ENCODE data around the gene SLC25A5. TPM values are rescaled to one million over a fixed set of nuclear protein-coding genes. Genes with fewer than 3 reads are reported as not detected.
"Not testable (repeated sequence)": the region's sequence is repeated elsewhere in the genome, so short reads cannot be mapped to it uniquely, and the experiment has no call there.

The SLC25A5 gene
- total and polyA plus RNA-seq, 5 experiments from 2014 or later: 104 to 271 (median 258) TPM

DNA sequence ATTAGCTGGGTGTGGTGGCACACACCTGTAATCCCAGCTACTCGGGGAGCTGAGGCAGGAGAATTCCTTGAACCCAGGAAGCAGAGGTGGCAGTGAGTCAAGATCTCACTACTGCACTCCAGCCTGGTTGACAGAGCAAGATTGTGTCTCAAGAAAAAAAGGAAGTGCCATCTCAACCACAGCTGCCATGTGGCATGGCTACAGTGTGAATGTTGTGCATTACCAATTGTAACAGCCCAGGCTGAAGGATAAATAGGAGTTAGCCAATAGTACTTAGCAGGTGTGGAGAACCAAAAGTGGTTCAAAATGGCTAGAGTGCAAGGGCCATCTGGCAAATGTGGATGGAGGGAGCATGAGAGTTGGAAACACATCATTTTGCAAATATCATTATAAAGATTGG lies 28.9 kb downstream of the SLC25A5 start:
- H3K36me3 Mint-ChIP-seq: no peaks in the 10 kb centered on the region
- DNase-seq (no peak), ATAC-seq (no peak)
- no peaks in the 10 kb centered on the region for H3K27me3 Mint-ChIP-seq
- POLR2A ChIA-PET: interaction anchor here (0.6 to 2.0 kb wide), 2 partner anchors 29 to 75 kb away, joined by 5 to 6 read pairs; partner anchors contain the start of gene SLC25A5
- peaks cover 8 to 23% (median 20%) of the 10 kb centered on the region in 4 donors for H3K4me1 Mint-ChIP-seq
- H3K27ac Mint-ChIP-seq: peak overlapping the region in 1 of 10 donors; percentile 90
- no peaks in the 10 kb centered on the region for H3K9me3 Mint-ChIP-seq
- no peak overlapping the region for H3K4me3 Mint-ChIP-seq

DNA sequence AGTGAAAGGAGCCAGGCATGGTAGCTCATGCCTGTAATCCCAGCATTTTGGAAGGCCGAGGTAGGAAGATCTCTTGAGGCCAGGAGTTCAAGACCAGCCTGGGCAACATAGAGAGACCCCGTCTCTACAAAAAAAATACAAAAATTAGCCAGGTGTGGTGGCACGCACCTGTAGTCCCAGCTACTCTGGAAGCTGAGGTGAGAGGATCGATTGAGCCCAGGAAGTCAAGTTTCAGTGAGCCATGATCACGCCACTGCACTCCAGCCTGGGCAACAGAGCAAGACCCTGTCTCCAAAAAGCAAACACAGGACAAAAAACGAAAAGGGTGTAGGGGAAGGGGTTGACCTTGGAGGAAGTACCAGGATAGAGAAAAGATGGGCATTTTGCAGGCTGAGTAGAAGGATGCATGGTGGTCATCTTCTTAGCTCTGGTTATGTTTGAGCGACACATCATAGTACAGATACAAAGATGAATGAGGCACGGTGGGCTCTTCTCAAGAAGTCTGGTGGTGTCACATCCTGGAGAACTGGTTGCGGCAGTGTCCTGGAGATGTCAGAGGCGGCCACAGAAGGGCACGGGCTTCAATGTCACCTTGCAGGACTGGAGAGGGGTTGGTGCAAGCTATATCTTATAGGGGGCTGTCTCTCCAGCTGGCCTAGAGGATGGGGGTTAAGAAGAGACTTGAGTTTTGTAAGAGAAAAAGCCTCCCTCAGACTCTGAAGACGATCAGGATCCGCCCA lies 32.0 kb downstream of the SLC25A5 start:
- no peaks in the 10 kb centered on the region for H3K36me3 Mint-ChIP-seq
- no peak for DNase-seq
- H3K4me1 Mint-ChIP-seq: peaks cover 10 to 33% (median 30%) of the 10 kb centered on the region in 4 donors
- H3K27me3 Mint-ChIP-seq: no peaks in the 10 kb centered on the region
- H3K4me3 Mint-ChIP-seq: no peak overlapping the region
- no peak for ATAC-seq
- peak overlapping the region in 3 of 10 donors; percentile 68 to 73 (median 72) for H3K27ac Mint-ChIP-seq
- POLR2A ChIA-PET: interaction anchor here (1.2 kb wide), 1 partner anchor 256 kb away, joined by 4 read pairs; no protein-coding TSS in a partner anchor
- H3K9me3 Mint-ChIP-seq: no peaks in the 10 kb centered on the region

DNA sequence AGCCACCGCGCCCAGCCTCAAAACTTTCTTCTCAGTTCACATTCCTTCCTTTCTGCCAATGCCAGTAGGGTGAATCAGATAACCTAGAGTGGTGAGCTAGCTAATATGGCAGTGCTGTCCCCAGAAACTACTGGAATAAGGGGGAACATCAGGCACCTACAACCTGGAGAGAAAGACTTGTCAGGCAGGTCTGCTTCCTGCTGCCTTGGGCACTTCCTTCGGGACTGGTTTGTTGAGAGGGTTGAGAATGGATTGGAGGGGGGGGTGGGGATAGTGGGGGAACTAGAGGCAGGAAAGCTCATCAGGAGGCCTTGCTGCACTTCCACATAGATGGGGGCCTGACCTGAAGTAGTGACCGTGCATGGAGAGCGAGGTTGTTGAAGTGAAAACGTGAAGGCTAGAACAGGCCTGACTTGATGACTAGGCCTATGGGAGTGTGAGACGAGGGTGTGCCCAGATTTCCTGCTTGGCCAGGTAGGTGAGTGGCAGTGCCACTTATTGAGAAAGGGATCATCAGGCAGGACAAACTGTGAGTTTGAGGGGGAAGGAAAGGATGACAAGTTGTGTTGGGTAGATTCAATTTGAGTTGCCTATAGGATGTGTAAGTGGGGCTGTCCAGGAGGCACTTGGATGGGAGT lies 33.4 kb downstream of the SLC25A5 start:
- POLR2A ChIA-PET: no interaction called here
- Mint-ChIP-seq H3K27me3 (no peaks in the 10 kb centered on the region), H3K27ac (peak overlapping the region in 9 of 10 donors; percentile 6 to 95 (median 18)), H3K9me3 (no peaks in the 10 kb centered on the region), H3K36me3 (no peaks in the 10 kb centered on the region), H3K4me3 (no peak overlapping the region), H3K4me1 (peaks cover 4 to 24% (median 21%) of the 10 kb centered on the region in 4 donors)
- ATAC-seq (no peak), DNase-seq (no peak)

DNA sequence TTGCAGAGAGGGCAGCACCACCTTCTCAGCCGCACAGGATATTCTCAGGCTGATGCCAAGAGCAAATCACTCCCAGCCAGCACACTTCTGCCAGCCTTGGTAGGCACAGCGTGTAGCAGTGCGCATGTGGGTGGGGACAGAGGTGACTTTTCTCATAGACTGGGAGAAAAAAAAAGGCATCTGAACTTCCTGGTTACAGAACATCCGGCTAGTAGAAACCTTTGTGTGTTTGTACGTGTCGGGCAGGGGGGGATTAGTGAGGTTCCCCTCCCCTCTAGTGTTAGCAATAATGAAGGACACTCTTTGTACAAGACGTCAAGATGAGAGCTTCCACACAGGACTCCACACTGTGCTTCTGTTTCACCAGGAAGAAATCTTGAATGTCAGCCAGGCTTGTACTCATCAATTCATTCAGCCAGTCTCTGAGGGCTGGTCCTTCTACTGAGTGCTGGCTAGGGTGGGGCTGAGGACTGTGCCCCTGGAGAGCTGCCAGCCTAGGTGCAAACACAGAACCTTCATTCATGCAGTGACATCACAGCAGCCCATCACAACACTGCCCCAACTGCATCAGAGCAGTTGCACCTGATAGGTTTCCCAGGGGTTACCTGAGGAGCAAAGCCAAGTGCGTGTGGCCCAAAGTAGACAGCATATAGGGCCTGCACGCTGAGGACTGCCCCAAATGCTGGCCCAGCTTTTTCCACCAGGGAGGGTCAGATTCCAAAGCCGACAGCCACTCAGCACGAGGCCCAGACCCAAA lies 34.7 kb downstream of the SLC25A5 start:
- Mint-ChIP-seq H3K4me1 (peaks cover 2 to 18% (median 18%) of the 10 kb centered on the region in 4 donors), H3K27me3 (no peaks in the 10 kb centered on the region), H3K27ac (peak overlapping the region; percentile 68 to 96 (median 92)), H3K36me3 (no peaks in the 10 kb centered on the region), H3K9me3 (no peaks in the 10 kb centered on the region), H3K4me3 (peak overlapping the region in 8 of 10 donors; percentile 44 to 75 (median 64))
- peak in 9 of 10 donors; percentile 12 to 71 (median 36) for DNase-seq
- ATAC-seq: peak; percentile 82 to 97
- POLR2A ChIA-PET: interaction anchor here (0.5 kb wide), 1 partner anchor 19 kb away, joined by 7 read pairs; no protein-coding TSS in a partner anchor

DNA sequence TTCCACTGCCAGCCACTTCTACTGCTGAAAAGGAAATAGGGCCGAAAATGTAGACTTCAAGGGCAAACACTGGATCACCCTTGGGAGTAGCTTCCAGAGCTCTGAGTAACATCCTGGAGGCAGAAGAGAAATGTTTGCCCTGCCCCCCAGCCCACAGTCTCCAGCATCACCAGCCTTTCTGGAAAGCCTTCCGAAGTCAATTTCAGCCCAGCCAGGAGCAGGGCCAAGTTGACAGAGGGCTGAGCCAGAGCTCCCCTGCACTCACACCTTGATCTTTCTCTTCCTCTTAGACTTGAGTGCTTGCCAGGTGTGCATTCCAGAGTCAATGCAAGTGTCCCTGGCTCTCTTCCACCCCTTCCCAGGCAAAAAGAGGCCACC lies 35.2 kb downstream of the SLC25A5 start:
- H3K36me3 Mint-ChIP-seq: no peaks in the 10 kb centered on the region
- POLR2A ChIA-PET: interaction anchor here (0.5 kb wide), 1 partner anchor 19 kb away, joined by 7 read pairs; no protein-coding TSS in a partner anchor
- peak overlapping the region in 6 of 10 donors; percentile 46 to 96 (median 92) for H3K27ac Mint-ChIP-seq
- no peak for DNase-seq
- H3K4me1 Mint-ChIP-seq: peaks cover 2 to 18% (median 18%) of the 10 kb centered on the region in 4 donors
- H3K4me3 Mint-ChIP-seq: no peak overlapping the region
- ATAC-seq: no peak
- H3K27me3 Mint-ChIP-seq: no peaks in the 10 kb centered on the region
- no peaks in the 10 kb centered on the region for H3K9me3 Mint-ChIP-seq

DNA sequence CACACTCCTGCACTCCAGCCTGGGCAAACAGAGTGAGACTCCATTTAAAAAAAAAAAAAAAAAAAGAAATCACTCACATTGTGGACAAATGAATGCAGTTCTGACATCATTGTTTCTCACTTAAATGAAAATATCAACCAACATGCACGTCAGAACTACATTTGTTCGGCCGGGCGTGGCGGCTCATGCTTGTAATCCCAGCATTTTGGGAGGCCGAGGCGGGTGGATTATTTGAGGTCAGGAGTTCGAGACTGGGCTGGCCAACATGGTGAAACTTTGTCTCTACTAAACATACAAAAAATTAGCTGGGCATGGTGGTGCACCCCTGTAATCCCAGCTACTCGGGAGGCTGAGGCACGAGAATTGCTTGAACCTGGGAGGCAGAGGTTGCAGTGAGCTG lies 36.9 kb downstream of the SLC25A5 start:
- H3K27ac Mint-ChIP-seq, H3K27me3 Mint-ChIP-seq, H3K4me3 Mint-ChIP-seq, ATAC-seq, POLR2A ChIA-PET, H3K36me3 Mint-ChIP-seq, H3K9me3 Mint-ChIP-seq, DNase-seq: not testable (repeated sequence)
- H3K4me1 Mint-ChIP-seq: peaks cover 2 to 18% (median 18%) of the 10 kb centered on the region in 4 donors

DNA sequence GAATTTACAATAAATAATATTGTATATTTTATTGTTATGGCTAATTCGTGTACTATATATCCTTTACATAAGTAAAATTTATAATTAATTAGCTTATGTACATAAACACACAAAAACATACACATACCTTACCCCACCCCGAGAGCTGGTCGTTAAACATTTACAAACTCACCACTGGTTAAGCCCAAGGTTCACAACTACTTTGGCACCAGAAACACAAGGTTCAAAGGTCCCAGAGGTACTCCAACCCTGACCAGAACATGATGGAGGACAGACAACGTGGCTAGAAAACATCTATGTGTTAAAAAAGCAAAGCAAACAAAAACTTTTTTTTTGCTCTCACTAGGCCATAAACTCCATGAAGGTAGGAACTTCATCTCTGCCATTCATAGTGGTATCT lies 37.7 kb downstream of the SLC25A5 start:
- no peak for DNase-seq
- Mint-ChIP-seq H3K9me3 (no peaks in the 10 kb centered on the region), H3K4me1 (peaks cover 2 to 18% (median 17%) of the 10 kb centered on the region in 4 donors), H3K27ac (no peak overlapping the region), H3K4me3 (no peak overlapping the region), H3K27me3 (no peaks in the 10 kb centered on the region), H3K36me3 (no peaks in the 10 kb centered on the region)
- POLR2A ChIA-PET: interaction anchor here (0.7 kb wide), 1 partner anchor 311 kb away, joined by 3 read pairs; no protein-coding TSS in a partner anchor
- ATAC-seq: no peak

DNA sequence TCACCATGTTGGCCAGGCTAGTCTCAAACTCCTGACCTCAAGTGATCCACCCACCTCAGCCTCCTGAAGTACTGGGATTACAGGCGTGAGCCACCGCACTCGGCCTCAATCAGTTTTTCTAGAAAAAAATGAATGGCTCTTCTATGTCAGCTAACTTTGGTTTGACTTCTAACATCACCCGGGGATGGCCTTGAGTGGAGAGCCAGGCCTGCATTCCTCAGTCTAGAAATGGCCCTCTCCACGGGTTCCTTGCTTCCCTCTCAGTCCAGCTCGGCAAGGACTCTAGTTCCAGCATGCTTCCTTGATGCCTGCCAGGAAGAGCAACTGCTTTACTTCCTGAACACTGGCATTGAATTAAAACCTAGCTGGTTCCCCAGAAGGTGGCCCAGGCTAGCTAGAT lies 39.0 kb downstream of the SLC25A5 start:
- ATAC-seq (no peak), DNase-seq (no peak)
- no peaks in the 10 kb centered on the region for H3K9me3 Mint-ChIP-seq
- H3K27me3 Mint-ChIP-seq: no peaks in the 10 kb centered on the region
- POLR2A ChIA-PET: interaction anchor here (0.6 kb wide), 1 partner anchor 70 kb away, joined by 4 read pairs; no protein-coding TSS in a partner anchor
- H3K36me3 Mint-ChIP-seq: no peaks in the 10 kb centered on the region
- no peak overlapping the region for H3K4me3 Mint-ChIP-seq
- peak overlapping the region in 1 of 10 donors; percentile 33 for H3K27ac Mint-ChIP-seq
- peaks cover 2 to 10% (median 9%) of the 10 kb centered on the region in 4 donors for H3K4me1 Mint-ChIP-seq

DNA sequence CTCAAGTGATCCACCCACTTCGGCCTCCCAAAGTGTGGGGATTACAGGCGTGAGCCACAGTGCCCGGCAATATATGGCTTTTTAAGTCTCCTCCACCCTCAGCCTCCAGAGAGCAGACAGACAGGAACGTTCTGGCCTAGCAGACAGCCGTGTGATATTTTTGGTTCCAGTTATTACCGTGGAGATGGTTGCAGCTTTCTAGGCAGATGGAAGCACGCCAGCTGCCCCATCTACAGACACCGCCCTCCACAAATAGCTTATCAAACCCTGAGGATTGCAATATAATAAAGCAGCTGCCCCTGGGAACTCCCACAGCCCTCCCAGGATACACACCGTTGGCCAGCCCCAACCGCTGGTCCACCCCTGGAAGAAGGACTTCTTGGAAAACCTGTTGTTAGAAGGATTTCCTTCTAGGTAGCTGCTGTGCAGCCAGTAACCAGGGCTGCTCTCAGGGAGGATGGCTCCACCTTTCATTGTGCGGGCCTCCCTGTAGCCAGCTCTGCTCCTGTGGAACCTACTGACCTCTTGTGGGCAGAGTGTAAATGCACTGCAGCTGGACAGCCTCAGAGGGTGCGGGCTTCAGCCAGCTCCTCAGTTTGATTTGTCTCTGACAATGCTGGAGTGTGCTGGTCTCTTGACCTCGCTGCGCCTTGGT lies 44.0 kb downstream of the SLC25A5 start:
- Mint-ChIP-seq H3K27ac (no peak overlapping the region), H3K4me1 (peaks cover 2 to 6% (median 2%) of the 10 kb centered on the region in 4 donors), H3K4me3 (no peak overlapping the region), H3K27me3 (no peaks in the 10 kb centered on the region), H3K36me3 (no peaks in the 10 kb centered on the region), H3K9me3 (no peaks in the 10 kb centered on the region)
- ATAC-seq: no peak
- POLR2A ChIA-PET: interaction anchor here (0.6 to 0.7 kb wide), 2 partner anchors 60 to 215 kb away, joined by 3 to 4 read pairs; no protein-coding TSS in a partner anchor
- peak in 2 of 10 donors; percentile 1 to 14 for DNase-seq

DNA sequence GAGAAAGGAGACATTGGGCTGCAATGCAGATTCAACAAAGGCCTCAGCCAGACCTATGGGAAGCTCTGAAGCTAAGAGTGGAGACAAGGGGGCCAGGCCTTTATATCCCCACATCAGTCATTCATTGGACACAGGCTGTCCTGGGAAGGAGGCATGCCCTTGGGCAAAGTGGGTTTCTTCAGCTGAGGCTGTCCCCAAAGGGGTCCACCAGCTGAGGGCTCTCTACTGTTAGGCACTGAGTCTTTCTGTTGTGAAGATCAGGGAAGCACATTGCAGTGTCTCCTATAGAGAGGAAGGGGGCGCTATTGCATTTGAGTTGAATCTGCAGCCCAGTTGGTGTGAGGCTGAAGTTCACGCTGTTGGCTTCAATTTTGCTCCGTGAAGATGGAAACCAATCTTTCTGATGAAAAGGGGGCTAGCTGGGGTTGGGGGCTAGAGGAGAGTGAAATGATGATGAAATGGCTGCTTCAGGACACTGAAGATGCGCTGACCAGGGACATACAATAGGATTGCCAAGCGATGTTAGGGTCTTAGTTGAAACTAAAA lies 48.0 kb downstream of the SLC25A5 start:
- no peak overlapping the region for H3K4me3 Mint-ChIP-seq
- DNase-seq: peak in 9 of 10 donors; percentile 10 to 73 (median 41)
- peak overlapping the region in 4 of 10 donors; percentile 15 to 54 (median 38) for H3K27ac Mint-ChIP-seq
- H3K36me3 Mint-ChIP-seq: peaks cover 0 to 2% (median 0%) of the 10 kb centered on the region in 3 donors
- POLR2A ChIA-PET: no interaction called here
- no peaks in the 10 kb centered on the region for H3K27me3 Mint-ChIP-seq
- peaks cover 2 to 6% (median 2%) of the 10 kb centered on the region in 4 donors for H3K4me1 Mint-ChIP-seq
- ATAC-seq: peak; percentile 91 to 95
- no peaks in the 10 kb centered on the region for H3K9me3 Mint-ChIP-seq

DNA sequence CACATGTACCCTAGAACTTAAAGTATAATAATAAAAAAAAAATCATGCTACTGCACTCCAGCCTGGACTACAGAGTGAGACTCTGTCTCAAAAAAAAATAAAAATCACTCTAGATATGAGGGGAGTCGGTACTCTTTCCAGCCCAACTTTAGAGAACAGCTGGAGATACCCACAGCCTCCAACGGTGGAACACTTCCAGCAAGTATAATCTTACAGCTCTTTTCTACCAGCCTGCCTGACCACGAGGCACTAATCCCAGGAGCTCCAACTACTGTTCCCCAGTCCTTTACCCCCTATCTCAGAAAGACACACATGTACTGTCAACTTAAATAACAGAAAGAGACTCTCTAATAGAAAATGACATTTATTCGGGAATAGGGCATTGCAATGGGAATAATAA lies 50.1 kb downstream of the SLC25A5 start:
- no peak overlapping the region for H3K4me3 Mint-ChIP-seq
- POLR2A ChIA-PET: no interaction called here
- H3K27ac Mint-ChIP-seq: no peak overlapping the region
- peaks cover 0 to 4% (median 0%) of the 10 kb centered on the region in 3 donors for H3K36me3 Mint-ChIP-seq
- DNase-seq: no peak
- no peak for ATAC-seq
- H3K9me3 Mint-ChIP-seq: no peaks in the 10 kb centered on the region
- H3K27me3 Mint-ChIP-seq: no peaks in the 10 kb centered on the region
- peaks cover 2 to 6% (median 2%) of the 10 kb centered on the region in 4 donors for H3K4me1 Mint-ChIP-seq

Measured in naive thymus-derived CD8-positive, alpha-beta T cell (primary cell).